Measurements from ENCODE around the gene MTIF3.
"Not testable (repeated sequence)": the region's sequence is repeated elsewhere in the genome, so short reads cannot be mapped to it uniquely, and the experiment has no call there.

MTIF3 gene

GRCh38 chr13:27421101-27421871, 29.1 kb downstream of the MTIF3 start:
- DNase-seq (ENCODE audit: insufficient read length, low spot score) (no peak), FAIRE-seq (no peak)

- no peak for DNase-seq (ENCODE audit: insufficient read length, low spot score)
- FAIRE-seq: no peak
These were observed 31.0 kb downstream of the MTIF3 start for GRCh38 chr13:27419328-27419727.

GRCh38 chr13:27415116-27415515, 35.2 kb downstream of the MTIF3 start:
- FAIRE-seq: no peak
- no peak for DNase-seq (ENCODE audit: insufficient read length, low spot score)

- no peak for DNase-seq (ENCODE audit: insufficient read length, low spot score)
- no peak for FAIRE-seq
These were observed 39.0 kb downstream of the MTIF3 start for GRCh38 chr13:27411341-27411740.

- DNase-seq (ENCODE audit: insufficient read length, low spot score) (no peak), FAIRE-seq (no peak)
These were observed 41.4 kb downstream of the MTIF3 start for GRCh38 chr13:27409013-27409412.

- FAIRE-seq (no peak), DNase-seq (ENCODE audit: insufficient read length, low spot score) (no peak)
These were observed 42.3 kb downstream of the MTIF3 start for GRCh38 chr13:27408074-27408473.

GRCh38 chr13:27406178-27406939, 44.0 kb downstream of the MTIF3 start:
- DNase-seq (ENCODE audit: insufficient read length, low spot score) (peak; percentile 48), FAIRE-seq (peak; percentile 78)

GRCh38 chr13:27405546-27406134, 44.7 kb downstream of the MTIF3 start:
- DNase-seq (ENCODE audit: insufficient read length, low spot score): no peak
- no peak for FAIRE-seq

- FAIRE-seq (no peak), DNase-seq (ENCODE audit: insufficient read length, low spot score) (no peak)
These were observed 45.7 kb downstream of the MTIF3 start for GRCh38 chr13:27404680-27405079.

GRCh38 chr13:27403727-27404385, 46.5 kb downstream of the MTIF3 start:
- DNase-seq (ENCODE audit: insufficient read length, low spot score): no peak
- FAIRE-seq: no peak

- DNase-seq (ENCODE audit: insufficient read length, low spot score) (no peak), FAIRE-seq (no peak)
These were observed 47.1 kb downstream of the MTIF3 start for GRCh38 chr13:27403203-27403678.

- no peak for DNase-seq (ENCODE audit: insufficient read length, low spot score)
These were observed 49.2 kb downstream of the MTIF3 start for GRCh38 chr13:27401210-27401609.

GRCh38 chr13:27400405-27400804, 50.0 kb downstream of the MTIF3 start:
- FAIRE-seq; DNase-seq (ENCODE audit: insufficient read length, low spot score): not testable (repeated sequence)

More at GRCh38 chr13:27401210-27401609, 49.2 kb downstream of the MTIF3 start:
- FAIRE-seq: no peak

GRCh38 chr13:27398360-27398759, 52.0 kb downstream of the MTIF3 start:
- FAIRE-seq (no peak), DNase-seq (ENCODE audit: insufficient read length, low spot score) (no peak)

GRCh38 chr13:27396252-27396846, 54.0 kb downstream of the MTIF3 start:
- FAIRE-seq: no peak
- no peak for DNase-seq (ENCODE audit: insufficient read length, low spot score)

- no peak for DNase-seq (ENCODE audit: insufficient read length, low spot score)
- no peak for FAIRE-seq
These were observed 55.3 kb downstream of the MTIF3 start for GRCh38 chr13:27395007-27395510.

- FAIRE-seq: no peak
- DNase-seq (ENCODE audit: insufficient read length, low spot score): no peak
These were observed 57.3 kb downstream of the MTIF3 start for GRCh38 chr13:27393101-27393500.

GRCh38 chr13:27391471-27391870, 58.9 kb downstream of the MTIF3 start:
- no peak for FAIRE-seq

GRCh38 chr13:27389891-27390290, 60.5 kb downstream of the MTIF3 start:
- no peak for DNase-seq (ENCODE audit: insufficient read length, low spot score)
- FAIRE-seq: no peak

More at GRCh38 chr13:27391471-27391870, 58.9 kb downstream of the MTIF3 start:
- no peak for DNase-seq (ENCODE audit: insufficient read length, low spot score)

- no peak for FAIRE-seq
- no peak for DNase-seq (ENCODE audit: insufficient read length, low spot score)
These were observed 62.1 kb downstream of the MTIF3 start for GRCh38 chr13:27388241-27388640.

Measured in GM19239 (cell line).